Astrocyte (in vitro differentiated cells and primary cell): ENCODE measurements around the gene TSG101. TPM values are rescaled to one million over a fixed set of nuclear protein-coding genes. Genes with fewer than 3 reads are reported as not detected.

Experiments used
- DNase-seq: peaks from one replicate; pipeline ENCODE4 v3.0.0-alpha.2; 2010; ENCODE audit warnings: low read depth
- FAIRE-seq: peaks from 2 replicates; lab custom pipeline; 2011; peaks lifted over from hg19 to GRCh38; lab: Jason Lieb, UNC
- H2AFZ ChIP-seq: 2 replicates; pipeline ENCODE4 v1.6.0; 2012; ENCODE audit warnings: low read depth, low read length, inconsistent platforms
- H3K27ac ChIP-seq: 2 replicates; pipeline ENCODE4 v1.5.1; 2011; ENCODE audit warnings: low read depth, low read length, inconsistent platforms
- H3K27me3 ChIP-seq: 2 replicates; pipeline ENCODE4 v1.6.0; 2011; ENCODE audit warnings: low read length, inconsistent platforms; ENCODE audit not compliant: insufficient read depth
- H3K36me3 ChIP-seq: 2 replicates; pipeline ENCODE4 v1.5.1; 2011; ENCODE audit warnings: low read length, inconsistent platforms; ENCODE audit not compliant: insufficient read depth
- H3K4me1 ChIP-seq: 2 replicates; pipeline ENCODE4 v1.5.1; 2011; ENCODE audit warnings: low read length, inconsistent platforms; ENCODE audit not compliant: insufficient read depth
- H3K4me2 ChIP-seq: 2 replicates; pipeline ENCODE4 v1.6.0; 2012; ENCODE audit warnings: low read length, inconsistent platforms
- H3K4me3 ChIP-seq: 2 replicates; pipeline ENCODE4 v1.5.1; 2011; ENCODE audit warnings: low read depth, mild to moderate bottlenecking, low read length, inconsistent platforms; ENCODE audit not compliant: insufficient read depth
- H3K79me2 ChIP-seq: 2 replicates; pipeline ENCODE4 v1.6.0; 2012; ENCODE audit warnings: mild to moderate bottlenecking, low read length, inconsistent platforms; ENCODE audit not compliant: insufficient read depth
- H3K9ac ChIP-seq: 2 replicates; pipeline ENCODE4 v1.6.0; 2012; ENCODE audit warnings: mild to moderate bottlenecking, low read length, inconsistent platforms
- H3K9me3 ChIP-seq: 2 replicates; pipeline ENCODE4 v1.5.1; 2012; ENCODE audit warnings: low read depth, mild to moderate bottlenecking, low read length, inconsistent platforms; ENCODE audit not compliant: insufficient read depth
- H4K20me1 ChIP-seq: 2 replicates; pipeline ENCODE4 v1.6.0; 2012; ENCODE audit warnings: low read length, inconsistent platforms; ENCODE audit not compliant: insufficient read depth
- H3K27ac Mint-ChIP-seq: one replicate; pipeline ENCODE4 v1.8.0; 2021; ENCODE audit warnings: mild to moderate bottlenecking, mixed read lengths; ENCODE audit not compliant: unreplicated experiment
- H3K27me3 Mint-ChIP-seq: one replicate; pipeline ENCODE4 v1.8.0; 2021; ENCODE audit warnings: low read depth, mixed read lengths; ENCODE audit not compliant: unreplicated experiment
- H3K36me3 Mint-ChIP-seq: one replicate; pipeline ENCODE4 v1.8.0; 2021; ENCODE audit warnings: low read depth, mixed read lengths; ENCODE audit not compliant: unreplicated experiment
- H3K4me1 Mint-ChIP-seq: one replicate; pipeline ENCODE4 v1.8.0; 2021; ENCODE audit warnings: low read depth, mixed read lengths; ENCODE audit not compliant: unreplicated experiment
- H3K4me3 Mint-ChIP-seq: one replicate; pipeline ENCODE4 v1.8.0; 2021; ENCODE audit warnings: mild to moderate bottlenecking, moderate library complexity, mixed read lengths; ENCODE audit not compliant: unreplicated experiment
- H3K9me3 Mint-ChIP-seq: one replicate; pipeline ENCODE4 v1.8.0; 2021; ENCODE audit warnings: mild to moderate bottlenecking, mixed read lengths; ENCODE audit not compliant: unreplicated experiment
- CTCF ChIP-seq: IDR thresholded peaks from 2 replicates; pipeline ENCODE4 v1.5.1; 2011; ENCODE audit warnings: low read depth, mild to moderate bottlenecking, inconsistent platforms, low read length, moderate library complexity; ENCODE audit not compliant: insufficient read depth
- EZH2 ChIP-seq: IDR thresholded peaks from 2 replicates; pipeline ENCODE4 v1.6.1; 2012; ENCODE audit warnings: mild to moderate bottlenecking, low read length, inconsistent platforms; ENCODE audit not compliant: insufficient read depth
- total RNA-seq: library from RNA; stranded (reverse); gene quantifications from 2 replicates; pipeline ENCODE4 v1.2.1, GENCODE V29; 2021

Gene TSG101
- total RNA-seq, 1 donor from 2014 or later: 53.1 TPM

GRCh38 chr11:18548001-18548400, 21.3 kb upstream of the TSG101 start:
- H3K79me2 ChIP-seq: no peaks in the 10 kb centered on the region
- Mint-ChIP-seq H3K4me1 (peaks cover 4% of the 10 kb centered on the region), H3K4me3 (no peak overlapping the region), H3K9me3 (no peaks in the 10 kb centered on the region), H3K27me3 (no peaks in the 10 kb centered on the region), H3K36me3 (no peaks in the 10 kb centered on the region), H3K27ac (no peak overlapping the region)
- H3K27me3 ChIP-seq: no peaks in the 10 kb centered on the region
- no peak overlapping the region for H3K4me3 ChIP-seq
- FAIRE-seq (no peak), DNase-seq (no peak)
- H2AFZ ChIP-seq: no peak overlapping the region
- TF ChIP-seq CTCF (no peak), EZH2 (no peak)
- no peaks in the 10 kb centered on the region for H4K20me1 ChIP-seq
- no peak overlapping the region for H3K9ac ChIP-seq
- H3K4me1 ChIP-seq: no peaks in the 10 kb centered on the region
- H3K36me3 ChIP-seq: peaks cover 10% of the 10 kb centered on the region
- no peaks in the 10 kb centered on the region for H3K9me3 ChIP-seq
- H3K4me2 ChIP-seq: no peak overlapping the region
- H3K27ac ChIP-seq: no peak overlapping the region

DNA sequence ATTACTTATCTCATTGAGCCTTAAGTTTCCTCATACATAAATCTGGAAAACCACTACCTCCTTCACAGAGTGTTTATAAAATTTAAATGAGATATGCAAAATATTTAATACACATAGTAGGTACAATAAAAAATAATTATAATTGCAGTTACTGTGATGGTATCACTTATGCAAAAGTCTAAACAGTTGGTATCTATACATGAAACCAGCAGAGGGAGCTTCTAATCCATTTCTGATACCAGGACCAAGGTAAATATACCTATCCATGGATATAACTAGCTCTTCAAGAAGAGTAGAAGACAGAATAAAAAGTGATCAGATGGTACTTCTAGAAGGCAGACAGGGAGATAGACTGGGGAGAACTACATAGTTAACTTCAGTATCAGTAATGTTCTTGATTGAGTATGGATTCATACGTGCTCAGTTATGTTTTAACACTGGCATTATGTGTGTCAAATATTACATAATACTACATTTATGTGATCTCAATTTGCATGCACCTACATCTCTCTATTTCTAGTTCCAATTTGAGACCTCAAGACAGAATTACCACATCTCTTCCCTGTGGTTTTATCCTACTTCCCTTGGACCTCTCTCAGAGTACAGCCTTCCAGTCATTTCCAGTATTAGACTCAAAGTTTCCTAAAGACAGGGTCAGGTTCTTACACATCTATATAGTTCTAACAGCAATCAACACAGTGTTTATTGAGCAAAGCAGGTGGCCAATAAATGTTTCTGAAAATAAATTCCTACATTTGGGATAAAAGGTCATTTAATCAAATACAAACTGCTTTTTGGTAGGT, 13.7 kb upstream of the TSG101 start:
- Histone ChIP-seq H3K4me1 (no peaks in the 10 kb centered on the region), H3K27ac (no peak overlapping the region), H3K36me3 (peaks cover 9% of the 10 kb centered on the region), H3K9ac (no peak overlapping the region), H4K20me1 (no peaks in the 10 kb centered on the region), H3K4me2 (no peak overlapping the region), H3K9me3 (no peaks in the 10 kb centered on the region), H2AFZ (no peak overlapping the region), H3K79me2 (no peaks in the 10 kb centered on the region), H3K4me3 (no peak overlapping the region), H3K27me3 (no peaks in the 10 kb centered on the region)
- FAIRE-seq (no peak), DNase-seq (no peak)
- peak; percentile 19 for TF ChIP-seq CTCF
- TF ChIP-seq EZH2: no peak
- Mint-ChIP-seq H3K4me1 (no peaks in the 10 kb centered on the region), H3K27me3 (no peaks in the 10 kb centered on the region), H3K27ac (no peak overlapping the region), H3K36me3 (no peaks in the 10 kb centered on the region), H3K9me3 (no peaks in the 10 kb centered on the region), H3K4me3 (no peak overlapping the region)

DNA sequence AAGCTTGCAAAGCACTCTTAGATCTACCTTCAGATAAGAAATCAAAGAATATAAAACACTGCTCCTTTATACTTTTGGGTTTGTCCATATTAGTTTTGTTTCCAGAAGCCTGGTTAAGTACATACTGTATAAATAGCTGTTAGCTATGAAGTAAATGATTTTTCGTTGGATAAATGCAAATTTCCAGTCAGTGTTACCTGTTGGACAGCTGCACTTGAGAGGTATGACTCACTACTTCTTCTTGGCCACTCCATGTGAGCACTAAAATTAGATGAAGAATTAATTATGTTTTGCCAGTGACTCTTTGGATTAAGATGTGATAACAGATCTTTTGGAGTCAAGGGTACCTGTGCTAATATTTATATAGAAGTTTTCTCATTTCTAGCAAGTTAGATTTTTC, 9.5 kb upstream of the TSG101 start:
- H3K9me3 ChIP-seq: no peaks in the 10 kb centered on the region
- no peak overlapping the region for H2AFZ ChIP-seq
- no peaks in the 10 kb centered on the region for H3K79me2 ChIP-seq
- Mint-ChIP-seq H3K36me3 (no peaks in the 10 kb centered on the region), H3K9me3 (no peaks in the 10 kb centered on the region), H3K4me1 (no peaks in the 10 kb centered on the region), H3K27ac (no peak overlapping the region), H3K4me3 (no peak overlapping the region), H3K27me3 (no peaks in the 10 kb centered on the region)
- H3K27ac ChIP-seq: no peak overlapping the region
- no peak overlapping the region for H3K4me3 ChIP-seq
- no peaks in the 10 kb centered on the region for H4K20me1 ChIP-seq
- TF ChIP-seq EZH2 (no peak), CTCF (no peak)
- no peak overlapping the region for H3K4me2 ChIP-seq
- no peaks in the 10 kb centered on the region for H3K27me3 ChIP-seq
- peaks cover 7% of the 10 kb centered on the region for H3K36me3 ChIP-seq
- FAIRE-seq (no peak), DNase-seq (no peak)
- no peaks in the 10 kb centered on the region for H3K4me1 ChIP-seq
- H3K9ac ChIP-seq: no peak overlapping the region
